Stimulated activated CD8-positive, alpha-beta memory T cell treated with anti-CD3 and anti-CD28 coated beads, Interleukin-4, amount 100 ng/mL, for 4 hours (primary cell): ENCODE results near the gene SNX14.

Source experiments
- DNase-seq, 2 donors: peaks; one replicate each; pipeline ENCODE4 v3.0.0-alpha.2; 2020; ENCODE audit warnings: low read depth in 2 of 2, low spot score in 1 of 2

SNX14 gene

DNA sequence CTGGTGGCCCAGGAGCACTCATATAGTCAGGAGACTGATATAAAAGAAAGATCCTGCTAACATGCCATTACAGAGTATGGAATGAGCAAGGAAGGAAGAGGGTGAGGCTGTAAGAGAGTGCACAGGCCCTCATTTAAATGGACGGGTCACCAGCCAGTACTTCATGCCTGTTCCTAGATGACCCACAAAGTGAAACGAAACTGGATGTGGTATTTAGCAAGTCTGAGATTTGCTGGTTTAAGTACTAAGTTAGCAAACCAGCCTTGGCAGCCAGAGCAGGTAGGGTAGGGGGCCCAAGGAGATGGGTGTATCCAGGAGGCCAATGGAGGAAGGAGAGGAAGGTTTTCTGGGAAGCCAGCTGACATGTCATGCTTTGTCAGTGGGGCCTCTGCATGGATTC lies 127.9 kb downstream of the SNX14 start:
- DNase-seq, result no peak

DNA sequence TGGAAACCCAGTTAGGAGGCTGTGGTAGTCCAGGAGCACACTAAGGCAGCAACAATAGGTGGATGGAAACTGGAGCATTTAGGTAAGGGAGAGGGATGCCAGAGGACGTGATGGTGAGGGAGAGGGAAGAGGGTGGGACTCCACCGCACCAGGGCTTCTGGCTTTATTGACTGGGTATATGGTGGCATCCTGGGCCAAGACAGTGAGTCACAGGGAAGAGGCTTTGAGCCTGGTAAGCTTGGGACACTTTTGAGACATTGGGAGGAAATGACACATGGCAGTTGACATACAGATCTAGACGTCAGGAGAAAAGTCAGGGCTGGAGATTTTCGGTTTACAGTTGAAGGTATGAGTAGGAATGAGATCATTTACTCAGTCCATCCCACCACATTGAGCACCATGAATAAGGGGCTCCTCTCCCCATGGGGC lies 128.9 kb downstream of the SNX14 start:
- peak in 1 of 2 donors; percentile 13 for DNase-seq

DNA sequence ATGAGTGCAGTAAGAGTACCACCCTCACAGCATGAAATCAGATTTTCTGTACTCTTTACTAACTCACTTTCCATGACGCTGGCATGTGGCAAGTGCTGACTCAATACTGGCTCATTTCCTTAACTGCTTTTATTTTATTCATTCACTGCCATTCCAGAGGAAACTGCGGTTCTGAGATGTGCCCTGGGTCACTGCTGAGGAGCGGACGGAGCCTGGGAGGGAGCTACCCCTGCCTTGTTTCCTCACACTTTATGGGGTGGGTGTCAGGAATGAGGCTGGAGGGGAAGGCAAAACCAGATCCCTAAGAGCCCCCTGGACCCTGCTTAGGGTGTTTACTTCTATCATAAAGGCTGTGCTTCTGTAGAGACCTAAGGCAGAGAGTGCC lies 129.4 kb downstream of the SNX14 start:
- peak in 1 of 2 donors; percentile 17 for DNase-seq

DNA sequence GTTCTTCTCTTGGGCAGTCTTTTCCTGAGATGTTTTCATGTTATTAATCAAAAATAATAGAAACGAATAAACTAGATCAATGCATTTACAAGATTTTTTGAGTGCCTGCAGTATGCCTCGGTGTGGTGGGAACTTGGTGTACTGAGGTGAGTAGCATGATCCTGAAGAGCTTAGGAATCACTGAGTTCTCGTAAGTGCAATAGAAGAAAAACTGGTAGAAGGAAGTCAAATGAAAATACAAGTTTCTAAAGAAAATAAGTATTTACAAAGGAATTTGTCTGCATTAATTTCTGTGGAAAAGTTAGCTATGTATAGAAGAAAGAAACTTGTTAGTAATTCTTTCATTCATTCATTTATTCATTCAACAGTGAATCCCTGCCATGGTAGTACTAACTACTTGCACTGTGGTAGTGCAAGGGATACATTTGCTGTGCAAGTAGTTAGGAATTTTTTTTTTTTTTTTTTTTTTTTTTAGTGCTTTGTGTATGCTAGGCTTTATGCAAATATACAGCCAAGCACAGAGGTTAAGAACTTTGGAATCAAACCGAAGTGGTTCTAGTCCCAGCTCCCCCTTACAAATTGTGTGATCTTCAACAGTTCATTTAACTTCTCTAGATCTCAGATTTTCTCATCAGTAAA lies 129.9 kb downstream of the SNX14 start:
- DNase-seq, result no peak

DNA sequence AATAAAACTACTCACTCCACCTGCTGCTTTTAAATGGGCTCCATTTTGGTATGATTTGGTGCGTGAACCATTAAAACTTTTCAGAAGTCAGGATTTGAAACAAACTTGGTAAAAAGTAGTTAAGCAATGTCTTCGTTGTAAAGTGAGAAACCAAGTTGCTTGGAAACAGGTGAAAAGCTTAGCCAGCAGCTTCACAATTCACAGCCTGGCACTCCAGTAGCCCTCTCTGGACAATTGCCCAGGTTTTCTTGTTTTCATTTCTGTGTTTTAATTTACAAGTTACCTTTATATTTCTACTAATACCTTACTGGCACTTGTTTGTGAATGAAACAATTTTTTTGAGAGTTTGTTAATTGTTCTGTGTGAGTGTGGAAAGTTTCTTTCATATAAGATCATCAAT lies 131.0 kb downstream of the SNX14 start:
- no peak for DNase-seq

DNA sequence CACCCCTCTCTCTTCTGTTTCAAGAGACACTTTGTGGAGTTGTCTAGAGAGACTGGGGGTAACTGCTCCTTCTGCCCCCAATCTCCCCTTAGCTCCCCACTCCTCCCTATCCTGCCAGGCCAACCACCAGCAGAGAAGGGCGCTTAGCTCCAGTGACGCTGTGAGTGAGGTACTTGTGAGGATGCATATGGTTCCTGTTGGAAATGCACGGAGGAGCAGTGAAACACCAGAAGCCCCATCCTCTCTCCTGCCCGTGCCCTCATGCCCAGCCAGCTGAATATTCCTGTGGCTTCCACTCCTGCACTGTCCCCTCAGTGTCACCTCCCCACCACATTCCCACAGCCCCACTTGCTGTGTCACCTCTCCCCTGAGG lies 131.9 kb downstream of the SNX14 start:
- DNase-seq, result no peak

DNA sequence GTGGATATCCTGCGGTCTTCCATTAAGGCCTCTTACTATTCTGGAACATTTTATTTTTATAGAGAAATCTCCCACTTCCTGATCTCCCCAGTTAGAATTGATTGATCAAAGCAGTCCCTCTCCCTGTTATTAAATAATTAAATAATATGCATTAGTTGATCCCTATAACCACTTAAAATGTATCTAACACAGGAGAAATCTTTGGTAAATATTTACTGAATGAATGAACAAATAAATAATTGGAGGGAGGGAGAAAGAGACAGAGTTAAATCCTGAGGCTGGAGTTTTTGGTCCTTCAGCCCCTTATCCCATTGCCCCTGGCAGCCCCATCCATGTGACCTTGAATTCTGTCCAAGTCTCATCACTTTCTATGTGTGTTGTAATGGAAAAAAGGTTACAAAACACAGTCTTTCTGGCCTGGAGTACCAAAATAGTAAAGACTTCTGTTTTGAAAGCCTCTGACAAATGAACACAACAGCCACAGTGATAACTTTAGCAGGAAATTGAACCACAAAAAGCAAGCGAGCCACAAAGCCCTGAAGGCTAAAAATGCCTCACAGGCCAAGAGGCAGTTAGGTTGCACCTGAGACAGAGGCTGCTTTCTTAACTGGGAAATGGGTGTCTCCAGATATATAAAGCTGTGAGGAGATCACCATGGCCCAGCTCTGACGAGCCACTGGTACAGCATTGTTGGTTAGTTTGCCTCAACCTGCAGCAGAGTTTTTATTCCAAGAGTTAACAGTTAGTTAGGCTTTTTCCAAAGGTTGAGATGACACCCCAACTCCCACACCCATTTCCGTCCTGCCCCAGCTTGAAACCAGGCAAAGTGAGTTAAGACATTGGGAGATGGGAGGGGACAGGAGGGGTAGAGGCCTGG lies 132.5 kb downstream of the SNX14 start:
- peak in 1 of 2 donors; percentile 18 for DNase-seq

DNA sequence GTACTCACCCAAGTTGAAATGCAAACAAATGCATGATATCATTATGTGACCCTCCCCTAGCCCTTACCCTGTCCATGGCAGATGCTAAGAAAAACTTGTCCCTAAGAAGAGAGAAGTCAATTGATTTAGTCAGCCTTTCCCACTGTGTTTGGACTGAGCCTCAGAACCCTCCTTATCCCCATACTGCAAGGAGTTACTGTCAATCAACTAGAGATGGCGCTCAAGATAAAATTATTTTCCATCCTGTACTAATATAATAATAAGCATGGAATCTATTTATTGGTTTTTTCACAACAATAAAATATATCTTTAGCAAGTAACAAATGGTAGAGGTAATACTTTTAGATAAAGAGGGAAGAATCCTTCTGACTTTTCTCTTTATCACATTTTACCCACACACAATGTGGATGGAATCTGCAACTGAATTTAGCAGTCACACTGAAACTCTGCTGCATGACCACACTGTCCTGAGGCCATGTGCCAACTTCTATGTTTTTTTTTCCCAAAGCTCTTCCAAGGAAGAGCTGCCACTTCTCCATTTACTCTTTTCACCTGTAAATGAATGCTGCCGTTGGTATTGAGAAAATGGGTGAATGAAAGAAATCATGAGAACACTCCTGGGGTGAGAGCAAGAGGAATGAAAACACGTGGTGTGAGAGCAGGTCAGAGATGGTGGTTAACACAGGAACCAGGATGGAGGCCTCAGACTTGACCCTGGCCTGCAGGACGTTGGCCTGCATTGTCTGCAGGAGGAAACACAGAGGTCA lies 133.3 kb downstream of the SNX14 start:
- no peak for DNase-seq

DNA sequence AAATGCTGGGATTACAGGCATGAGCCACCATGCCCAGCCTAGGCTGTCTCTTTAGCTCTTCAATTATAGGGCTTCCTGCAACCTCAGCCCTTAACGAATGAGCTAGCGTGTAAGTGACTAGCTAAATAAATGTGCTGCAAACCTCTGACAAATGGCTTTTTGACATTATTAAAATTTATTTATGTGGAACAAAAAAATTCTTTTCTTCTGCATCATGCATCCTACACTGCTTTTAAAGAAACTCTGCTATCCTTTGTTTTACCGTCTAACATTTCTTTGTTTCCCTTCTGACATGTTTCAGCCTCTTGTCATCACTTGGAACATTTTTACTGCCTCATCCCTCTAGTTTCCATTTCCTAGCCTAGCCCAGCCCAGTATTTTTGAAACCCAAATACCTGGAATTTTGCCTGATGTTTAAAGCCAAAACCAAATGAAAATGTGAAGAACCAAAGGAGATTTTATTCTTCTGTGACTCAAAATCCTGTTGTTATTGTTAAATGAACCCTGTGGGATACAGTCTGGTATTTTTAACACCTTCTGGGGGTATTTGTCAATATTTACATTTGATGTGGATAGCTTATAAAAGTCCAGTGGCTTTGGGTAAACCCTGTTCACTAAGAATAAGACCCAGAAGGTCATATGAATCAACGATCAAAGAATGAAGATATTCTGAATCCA lies 134.3 kb downstream of the SNX14 start:
- DNase-seq, result no peak

DNA sequence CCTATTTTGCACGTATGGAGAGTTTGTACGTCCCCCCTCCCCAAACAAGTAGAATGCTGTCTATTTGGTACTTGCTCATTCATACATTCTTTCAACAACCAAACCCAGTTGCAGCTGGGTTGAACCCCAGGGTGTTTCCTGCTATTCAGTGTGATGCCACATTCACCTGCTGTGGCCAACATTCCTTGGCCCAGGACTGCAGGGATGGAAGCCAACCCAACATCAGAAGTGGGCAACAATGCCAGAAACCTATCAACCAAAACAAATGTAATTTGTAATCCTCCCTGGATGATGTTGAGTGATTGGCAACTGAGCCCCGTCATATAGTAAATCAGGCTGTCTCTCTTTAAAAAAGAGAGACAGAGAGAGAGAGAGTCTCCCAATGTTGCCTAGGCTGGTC lies 134.9 kb downstream of the SNX14 start:
- DNase-seq, result no peak

DNA sequence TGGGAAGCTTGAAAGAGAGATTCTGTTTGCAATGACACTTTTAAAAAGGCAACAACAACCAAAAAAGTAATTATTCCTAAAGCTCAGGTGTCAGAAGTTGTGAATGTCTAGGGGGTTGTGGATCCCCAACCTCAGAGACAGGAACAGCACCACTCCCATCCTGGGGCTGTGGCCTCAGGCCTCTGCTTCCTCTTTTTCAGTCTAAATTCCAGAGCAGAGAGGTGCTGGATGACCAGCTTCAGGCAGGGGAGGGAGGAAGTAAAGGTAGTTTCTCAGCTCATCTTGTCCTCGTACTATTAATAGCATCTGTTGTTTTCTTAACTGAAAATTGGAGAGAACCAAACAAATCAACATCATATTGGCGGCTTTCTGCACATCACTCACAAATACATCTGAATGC lies 135.5 kb downstream of the SNX14 start:
- no peak for DNase-seq

DNA sequence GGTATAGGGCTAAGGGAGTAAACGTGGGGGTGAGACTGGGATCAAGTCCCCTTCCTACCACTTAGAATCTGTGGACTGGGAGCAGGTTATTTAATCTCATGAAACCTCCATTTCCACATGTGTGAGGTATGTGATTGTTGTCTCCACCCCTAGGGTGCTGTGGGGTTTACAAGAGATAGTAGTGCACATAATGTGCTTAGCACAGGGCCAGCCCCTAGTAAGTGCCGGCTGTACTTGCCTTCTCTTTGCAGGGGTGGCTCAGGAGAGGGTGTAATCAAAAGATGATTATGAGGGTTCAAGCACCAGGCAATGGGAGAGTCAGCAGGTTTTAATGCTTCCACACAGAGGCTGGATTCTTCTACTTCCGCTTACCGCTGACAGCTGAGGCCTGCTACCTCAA lies 136.9 kb downstream of the SNX14 start:
- DNase-seq, result no peak
